ENCODE results near the gene UTP25. TPM values are rescaled to one million over a fixed set of nuclear protein-coding genes. Genes with fewer than 3 reads are reported as not detected.
"Not testable (repeated sequence)": the region's sequence is repeated elsewhere in the genome, so short reads cannot be mapped to it uniquely, and the experiment has no call there.

UTP25 gene
- total RNA-seq, 1 experiment from 2014 or later: 19.1 TPM

GRCh38 chr1:209901211-209901610, 73.4 kb downstream of the UTP25 start:
- H3K27ac Mint-ChIP-seq (ENCODE audit: unreplicated experiment): no peak overlapping the region
- no peaks in the 10 kb centered on the region for H3K27me3 Mint-ChIP-seq (ENCODE audit: unreplicated experiment)
- BruUV-seq (replicated peaks): no TSS peak
- CTCF ChIA-PET: interaction anchor here (0.6 kb wide), 1 partner anchor 12 kb away, joined by 6 read pairs; no protein-coding TSS in a partner anchor
- no peaks in the 10 kb centered on the region for H3K9me3 Mint-ChIP-seq (ENCODE audit: low read depth, unreplicated experiment)
- intact Hi-C loops (cut with micrococcal nuclease; ENCODE audit: unreplicated experiment): no loop called here
- no peak overlapping the region for H3K4me3 Mint-ChIP-seq (ENCODE audit: low read depth, unreplicated experiment)
- peaks cover under 1% of the 10 kb centered on the region for H3K36me3 Mint-ChIP-seq (ENCODE audit: insufficient read depth, unreplicated experiment)
- DNase-seq: no peak
- H3K4me1 Mint-ChIP-seq (ENCODE audit: low read depth, unreplicated experiment): peaks cover 23% of the 10 kb centered on the region
- TF ChIP-seq CTCF (IDR thresholded peaks at IDR 0.05; ENCODE audit: unreplicated experiment): no peak

- CTCF ChIA-PET: interaction anchor here (1.1 kb wide), 1 partner anchor 8 kb away, joined by 7 read pairs; no protein-coding TSS in a partner anchor
- H3K36me3 Mint-ChIP-seq (ENCODE audit: insufficient read depth, unreplicated experiment); H3K27me3 Mint-ChIP-seq (ENCODE audit: unreplicated experiment); BruUV-seq (replicated peaks); intact Hi-C loops (cut with micrococcal nuclease; ENCODE audit: unreplicated experiment); H3K27ac Mint-ChIP-seq (ENCODE audit: unreplicated experiment); DNase-seq; H3K9me3 Mint-ChIP-seq (ENCODE audit: low read depth, unreplicated experiment); H3K4me3 Mint-ChIP-seq (ENCODE audit: low read depth, unreplicated experiment): not testable (repeated sequence)
- H3K4me1 Mint-ChIP-seq (ENCODE audit: low read depth, unreplicated experiment): peaks cover 13% of the 10 kb centered on the region
These were observed 77.0 kb downstream of the UTP25 start for GRCh38 chr1:209904774-209905173.

Other genes starting within 250 kb of the UTP25 start
- not detected in 2 replicates for gene CAMK1G, start 244.3 kb upstream of the UTP25 start, total RNA-seq (2022)
- gene LAMB3, start 175.5 kb upstream of the UTP25 start, total RNA-seq (2022): 331 and 333 TPM in 2 replicates
- gene G0S2, start 152.6 kb upstream of the UTP25 start, total RNA-seq (2022): 2.4 and 4.0 TPM in 2 replicates
- 0.59 TPM in 1 of 2 replicates, not detected in the other for gene HSD11B1, start 123.1 kb upstream of the UTP25 start, total RNA-seq (2022)
- not detected in 2 replicates for gene TRAF3IP3, start 71.9 kb upstream of the UTP25 start, total RNA-seq (2022)
- 4.9 and 5.1 TPM in 2 replicates for gene C1orf74, start 43.4 kb upstream of the UTP25 start, total RNA-seq (2022)
- gene IRF6, start 21.8 kb upstream of the UTP25 start, total RNA-seq (2022): 44.1 and 51.2 TPM in 2 replicates
- 1.7 and 2.1 TPM in 2 replicates for gene SYT14, start 110.2 kb downstream of the UTP25 start, total RNA-seq (2022)